Heart right ventricle (tissue), 16 donors: ENCODE data around the gene ATP2C2. TPM values are rescaled to one million over a fixed set of nuclear protein-coding genes. Genes with fewer than 3 reads are reported as not detected.

ENCODE experiments used
- ATAC-seq, 8 donors: fragments of 200-7000 bp; cut with Tn5 transposase; one replicate each; pipeline ENCODE4 v1.9.1; 2020; ENCODE audit warnings: mild to moderate bottlenecking in 8 of 8, moderate library complexity in 8 of 8, moderate number of reproducible peaks in 1 of 8
- DNase-seq, 2 donors: peaks; one replicate each; pipeline ENCODE4 v3.0.0-alpha.2; 2020
- H3K27ac ChIP-seq, 10 donors: fragments of 200-600 bp; sonication (generic) in 2 of 10; one replicate each; pipeline versions ENCODE4 v1.5.0 to v1.8.0; 2020 to 2022; ENCODE audit warnings: mild to moderate bottlenecking in 3 of 10
- H3K27me3 ChIP-seq, 7 donors: fragments of 200-600 bp; one replicate each; pipeline ENCODE4 v1.8.0; 2021 to 2022; ENCODE audit warnings: mild to moderate bottlenecking in 2 of 7
- H3K36me3 ChIP-seq, 9 donors: fragments of 200-600 bp; sonication (generic) in 1 of 9; one replicate each; pipeline versions ENCODE4 v1.5.0 to v1.8.0; 2020 to 2022; ENCODE audit warnings: mild to moderate bottlenecking in 2 of 9
- H3K4me1 ChIP-seq, 9 donors: fragments of 200-600 bp; sonication (generic) in 1 of 9; one replicate each; pipeline versions ENCODE4 v1.5.0 to v1.8.0; 2020 to 2022; ENCODE audit warnings: mild to moderate bottlenecking in 4 of 9
- H3K4me3 ChIP-seq, 10 donors: fragments of 200-600 bp; sonication (generic) in 2 of 10; one replicate each; pipeline versions ENCODE4 v1.5.0 to v1.8.0; 2020 to 2022; ENCODE audit warnings: mild to moderate bottlenecking in 7 of 10, moderate library complexity in 2 of 10
- H3K9me3 ChIP-seq, 11 donors: fragments of 200-600 bp in 10 of 11; sonication (generic) in 2 of 11; one replicate each; pipeline versions ENCODE4 v1.5.0 to v1.8.0; 2013 to 2022; ENCODE audit warnings: mild to moderate bottlenecking in 2 of 11, control low read depth in 1 of 11, moderate library complexity in 1 of 11
- CTCF ChIP-seq, 9 donors: fragments of 200-600 bp; sonication (generic) in 2 of 9; IDR thresholded peaks; one replicate each; pipeline versions ENCODE4 v1.5.0 to v1.8.0; 2021 to 2022; ENCODE audit warnings: antibody characterized with exemption in 9 of 9, mild to moderate bottlenecking in 5 of 9, moderate library complexity in 1 of 9
- WGBS, 2 donors: extraction: QIAGEN DNeasy Blood & Tissue Kit; methylation state at CpG; one replicate each; pipeline ENCODE4 v1.1.7; 2013; ENCODE audit warnings: inconsistent platforms in 1 of 2; 5-methylcytosine and 5-hydroxymethylcytosine counted together
- intact Hi-C, 10 donors: fragments of 100-400 bp; cut with DNase I; formaldehyde crosslinking; loops; one replicate each; pipeline versions ENCODE4 v1.11.1 to v1.14.2; 2022
- polyA plus RNA-seq, 2 donors: library from polyadenylated mRNA; stranded (reverse); fragments of 200-250 nt; gene quantifications; one replicate each; pipeline ENCODE4 v1.2.3, GENCODE V29; 2013
- total RNA-seq, 10 donors: library from RNA; stranded (reverse); fragmentation: NEBNext Ultra II Directional in 3 of 10; extraction: Animal tissue kit (Norgen Biotek cat#: 25700) in 3 of 10; gene quantifications; one replicate each; pipeline versions ENCODE4 v1.2.1 to v1.2.4, GENCODE V29; 2021 to 2023
- donor health status: Arrhythmogenic right ventricular cardiomyopathy.
- donor health status: ischemic (EF 13 %, LVEDD 7.1; RV severe dilation, severe dysfunction).
- donor health status: healthy with polysubstance abuse.
- donor health status: DM: no; HTN: yes; CAD: no.
- donor health status: DM: no; HTN: no; CAD: no.
- donor health status: ischemic (EF 25% LVEDD 6.9; RV normal size, moderate dysfunction).
- donor health status: ischemic (EF 25% LVEDD 5.7; RV mildly dilated, moderate dysfunction).
- donor health status: healthy.
- donor health status: DM: yes; HTN: yes; CAD: no.
- donor health status: Ischemic cardiomyopathy.
- donor health status: ischemic (EF 35%, LVEDD 5.7; RV mildly dilated, moderate dysfunction).
- donor health status: nonischemic (EF 11% LVEDD 7.7; RV severe dilation, severe dysfunction).
- donor health status: DM: yes; HTN: yes; CAD: no.
- donor health status: PGD.
- donor health status: ischemic (EF 29% LVEDD 5.4; RV normal size, mild dysfunction).
- donor health status: nonischemic (EF 23%, LVEDD 6.1; RV moderate dilation, normal function).

ATP2C2 gene
- total and polyA plus RNA-seq, 12 donors = 0.01 TPM; not detected in 11

GRCh38 chr16:84461029-84461412 is 92.7 kb downstream of the ATP2C2 start:
- intact Hi-C loops = no loop called here
- H3K9me3 ChIP-seq = peaks cover 0 to under 1% (median 0%) of the 10 kb centered on the region in 11 donors
- H3K27ac ChIP-seq = no peak overlapping the region
- ATAC-seq (no peak), DNase-seq (no peak)
- 85 to 93% methylated on average over 8 of the region's 8 CpGs for WGBS, 2 donors
- H3K36me3 ChIP-seq = peaks cover 0 to 24% (median 0%) of the 10 kb centered on the region in 9 donors
- H3K4me3 ChIP-seq = no peak overlapping the region
- no peak for TF ChIP-seq CTCF (IDR thresholded peaks at IDR 0.05)
- H3K4me1 ChIP-seq = peaks cover 0 to 8% (median 0%) of the 10 kb centered on the region in 9 donors
- no peaks in the 10 kb centered on the region for H3K27me3 ChIP-seq

- WGBS, 2 donors = 90 to 92% methylated on average over 30 of the region's 30 CpGs
- peaks cover 0 to 24% (median under 1%) of the 10 kb centered on the region in 9 donors for H3K36me3 ChIP-seq
- intact Hi-C loops = no loop called here
- peaks cover 0 to 7% (median 2%) of the 10 kb centered on the region in 11 donors for H3K9me3 ChIP-seq
- no peak for ATAC-seq
- no peak overlapping the region for H3K27ac ChIP-seq
- TF ChIP-seq CTCF (IDR thresholded peaks at IDR 0.05) = no peak
- peaks cover 0 to 8% (median 0%) of the 10 kb centered on the region in 9 donors for H3K4me1 ChIP-seq
- H3K27me3 ChIP-seq = no peaks in the 10 kb centered on the region
- DNase-seq = no peak
- no peak overlapping the region for H3K4me3 ChIP-seq
Measured at GRCh38 chr16:84461413-84462295, 93.3 kb downstream of the ATP2C2 start.

DNA sequence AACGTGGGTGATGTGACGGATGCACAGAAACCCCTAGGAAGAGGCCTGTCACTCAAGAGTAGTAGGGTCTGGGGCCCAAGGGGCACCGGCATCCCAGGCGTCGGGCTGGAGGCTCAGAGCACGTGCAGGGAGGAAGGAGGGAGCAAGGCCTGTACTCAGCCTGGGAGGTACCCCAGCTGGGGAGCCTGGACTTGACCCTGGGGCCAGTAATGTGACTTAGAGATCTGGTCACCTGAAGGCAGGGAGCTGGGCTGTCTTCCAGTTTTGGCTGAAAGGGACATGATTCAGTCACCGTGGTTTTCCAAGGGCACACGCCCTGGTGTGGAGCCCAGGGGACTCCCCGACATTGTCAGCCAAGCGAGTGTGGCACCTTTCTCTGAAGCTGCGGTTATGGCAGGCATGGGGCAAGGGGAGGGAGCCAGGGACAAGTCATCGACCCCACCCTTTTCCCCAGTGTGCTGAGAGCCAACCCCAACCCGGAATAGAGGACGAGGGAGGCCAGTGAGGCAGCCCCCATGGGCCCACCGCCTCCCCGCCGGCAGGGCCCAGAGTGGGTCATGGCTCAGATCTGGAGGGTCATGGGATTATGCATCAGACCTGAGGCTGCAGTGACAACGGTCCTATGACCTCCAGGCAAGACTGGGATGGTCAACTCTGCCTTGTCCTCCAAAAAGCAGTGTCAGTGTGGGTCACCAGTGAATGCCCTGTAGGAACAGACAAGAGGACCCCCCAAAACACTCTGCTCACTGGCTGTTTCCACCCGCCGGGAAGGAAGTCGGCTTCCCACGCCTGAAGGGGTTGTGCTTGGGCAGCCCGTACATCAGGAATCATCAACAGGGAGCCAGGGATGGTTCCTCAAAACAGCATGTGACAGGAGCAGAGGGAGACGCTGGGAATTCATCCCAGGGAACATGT is 94.2 kb downstream of the ATP2C2 start:
- H3K9me3 ChIP-seq = peaks cover 0 to 16% (median 7%) of the 10 kb centered on the region in 11 donors
- TF ChIP-seq CTCF (IDR thresholded peaks at IDR 0.05) = no peak
- H3K36me3 ChIP-seq = peaks cover 0 to 24% (median 6%) of the 10 kb centered on the region in 9 donors
- no peaks in the 10 kb centered on the region for H3K27me3 ChIP-seq
- peaks cover 0 to 8% (median 0%) of the 10 kb centered on the region in 9 donors for H3K4me1 ChIP-seq
- intact Hi-C loops = no loop called here
- peak in 1 of 8 donors; percentile 5 for ATAC-seq
- H3K4me3 ChIP-seq = no peak overlapping the region
- WGBS, 2 donors = 83 to 87% methylated on average over 24 of the region's 24 CpGs
- no peak overlapping the region for H3K27ac ChIP-seq
- DNase-seq = no peak

GRCh38 chr16:84463221-84463620 is 94.9 kb downstream of the ATP2C2 start:
- DNase-seq = no peak
- Histone ChIP-seq H3K27ac (peak overlapping the region in 1 of 10 donors; percentile 4), H3K4me1 (peaks cover 0 to 8% (median 0%) of the 10 kb centered on the region in 9 donors), H3K27me3 (no peaks in the 10 kb centered on the region), H3K36me3 (peaks cover 0 to 27% (median 6%) of the 10 kb centered on the region in 9 donors), H3K4me3 (no peak overlapping the region), H3K9me3 (peaks cover 0 to 19% (median 7%) of the 10 kb centered on the region in 11 donors)
- intact Hi-C loops = no loop called here
- WGBS, 2 donors = 81 to 83% methylated on average over 7 of the region's 7 CpGs
- TF ChIP-seq CTCF (IDR thresholded peaks at IDR 0.05) = no peak
- ATAC-seq = peak in 3 of 8 donors; percentile 31 to 53 (median 37)
